ENCODE measurements around the gene RAB31.

RAB31 gene

DNA sequence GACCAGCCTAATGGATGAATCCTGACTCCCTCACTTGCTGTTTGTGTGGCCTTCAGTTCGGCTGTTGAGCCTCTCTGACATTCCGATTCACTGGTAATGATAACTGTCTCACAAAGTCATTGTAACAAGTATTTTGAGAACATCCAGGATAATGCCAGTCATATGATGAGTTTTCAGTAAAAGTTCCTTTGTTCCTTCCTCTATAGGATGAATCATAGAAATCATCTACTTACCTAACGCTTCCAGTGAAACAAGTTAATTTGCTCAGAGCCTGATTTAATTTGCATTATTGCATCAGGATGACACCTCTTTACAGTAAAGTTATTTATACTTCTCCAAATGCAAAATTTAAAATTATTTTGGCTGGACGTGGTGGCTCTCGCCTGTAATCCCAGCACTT, 32.0 kb downstream of the RAB31 start:
- ATAC-seq (ENCODE audit: insufficient read depth, low read depth) (no peak), DNase-seq (no peak)
- H3K9ac ChIP-seq (ENCODE audit: low read depth, low read length), result no peak overlapping the region
- H3K9me3 ChIP-seq (ENCODE audit: insufficient read depth, low read length, severe bottlenecking), result no peaks in the 10 kb centered on the region
- no peaks in the 10 kb centered on the region for H4K20me1 ChIP-seq (ENCODE audit: insufficient read depth, low read length)
- TF ChIP-seq, protein P1, sequence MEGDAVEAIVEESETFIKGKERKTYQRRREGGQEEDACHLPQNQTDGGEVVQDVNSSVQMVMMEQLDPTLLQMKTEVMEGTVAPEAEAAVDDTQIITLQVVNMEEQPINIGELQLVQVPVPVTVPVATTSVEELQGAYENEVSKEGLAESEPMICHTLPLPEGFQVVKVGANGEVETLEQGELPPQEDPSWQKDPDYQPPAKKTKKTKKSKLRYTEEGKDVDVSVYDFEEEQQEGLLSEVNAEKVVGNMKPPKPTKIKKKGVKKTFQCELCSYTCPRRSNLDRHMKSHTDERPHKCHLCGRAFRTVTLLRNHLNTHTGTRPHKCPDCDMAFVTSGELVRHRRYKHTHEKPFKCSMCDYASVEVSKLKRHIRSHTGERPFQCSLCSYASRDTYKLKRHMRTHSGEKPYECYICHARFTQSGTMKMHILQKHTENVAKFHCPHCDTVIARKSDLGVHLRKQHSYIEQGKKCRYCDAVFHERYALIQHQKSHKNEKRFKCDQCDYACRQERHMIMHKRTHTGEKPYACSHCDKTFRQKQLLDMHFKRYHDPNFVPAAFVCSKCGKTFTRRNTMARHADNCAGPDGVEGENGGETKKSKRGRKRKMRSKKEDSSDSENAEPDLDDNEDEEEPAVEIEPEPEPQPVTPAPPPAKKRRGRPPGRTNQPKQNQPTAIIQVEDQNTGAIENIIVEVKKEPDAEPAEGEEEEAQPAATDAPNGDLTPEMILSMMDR (IDR thresholded peaks at IDR 0.05; ENCODE audit: borderline replicate concordance, extremely low read depth, low read length, poor library complexity, severe bottlenecking), result no peak
- TF ChIP-seq EZH2 (IDR thresholded peaks at IDR 0.05; ENCODE audit: borderline replicate concordance, low read depth, low read length, severe bottlenecking), result no peak
- H2AFZ ChIP-seq (ENCODE audit: low read depth, low read length), result no peak overlapping the region
- no peaks in the 10 kb centered on the region for H3K79me2 ChIP-seq (ENCODE audit: insufficient read depth, low read length)
- no peaks in the 10 kb centered on the region for H3K36me3 ChIP-seq (ENCODE audit: insufficient read depth, low read length)
- no peak overlapping the region for H3K4me3 ChIP-seq (ENCODE audit: low read depth in 1 of 2, low read length in 2 of 2)
- no peaks in the 10 kb centered on the region for H3K4me1 ChIP-seq (ENCODE audit: insufficient read depth, low read length)
- H3K27ac ChIP-seq (ENCODE audit: low read length), result no peak overlapping the region
- no peaks in the 10 kb centered on the region for H3K27me3 ChIP-seq (ENCODE audit: insufficient read depth, low read length, poor library complexity)
- H3K4me2 ChIP-seq (ENCODE audit: insufficient read depth, low read length), result no peak overlapping the region

DNA sequence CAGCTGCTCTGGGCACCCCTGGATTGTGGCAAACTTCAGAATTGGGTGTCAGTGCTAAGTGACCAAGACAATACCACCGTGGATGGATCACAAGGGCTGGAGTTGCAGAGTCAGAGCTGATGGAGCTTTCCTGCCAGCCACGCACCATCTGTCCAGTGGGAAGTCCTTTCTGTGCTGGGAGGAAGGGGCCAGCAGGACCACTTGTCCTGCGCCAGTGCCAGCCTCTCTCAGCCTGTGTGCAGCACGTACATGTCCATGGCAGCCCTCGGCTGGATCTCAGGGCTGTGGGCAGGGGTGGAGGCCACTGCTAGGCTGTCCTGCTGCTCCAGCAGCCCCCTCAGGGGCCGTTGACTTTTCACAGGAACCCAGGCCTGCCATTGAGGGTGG, 33.3 kb downstream of the RAB31 start:
- H4K20me1 ChIP-seq (ENCODE audit: insufficient read depth, low read length), result no peaks in the 10 kb centered on the region
- ATAC-seq (ENCODE audit: insufficient read depth, low read depth) (no peak), DNase-seq (no peak)
- H2AFZ ChIP-seq (ENCODE audit: low read depth, low read length), result no peak overlapping the region
- no peak overlapping the region for H3K9ac ChIP-seq (ENCODE audit: low read depth, low read length)
- no peak overlapping the region for H3K4me2 ChIP-seq (ENCODE audit: insufficient read depth, low read length)
- no peak for TF ChIP-seq EZH2 (IDR thresholded peaks at IDR 0.05; ENCODE audit: borderline replicate concordance, low read depth, low read length, severe bottlenecking)
- TF ChIP-seq, protein P1 (IDR thresholded peaks at IDR 0.05; ENCODE audit: borderline replicate concordance, extremely low read depth, low read length, poor library complexity, severe bottlenecking), result no peak
- no peaks in the 10 kb centered on the region for H3K79me2 ChIP-seq (ENCODE audit: insufficient read depth, low read length)
- H3K4me3 ChIP-seq (ENCODE audit: low read depth in 1 of 2, low read length in 2 of 2), result no peak overlapping the region
- no peaks in the 10 kb centered on the region for H3K27me3 ChIP-seq (ENCODE audit: insufficient read depth, low read length, poor library complexity)
- no peaks in the 10 kb centered on the region for H3K36me3 ChIP-seq (ENCODE audit: insufficient read depth, low read length)
- H3K27ac ChIP-seq (ENCODE audit: low read length), result no peak overlapping the region
- H3K4me1 ChIP-seq (ENCODE audit: insufficient read depth, low read length), result no peaks in the 10 kb centered on the region
- H3K9me3 ChIP-seq (ENCODE audit: insufficient read depth, low read length, severe bottlenecking), result no peaks in the 10 kb centered on the region

DNA sequence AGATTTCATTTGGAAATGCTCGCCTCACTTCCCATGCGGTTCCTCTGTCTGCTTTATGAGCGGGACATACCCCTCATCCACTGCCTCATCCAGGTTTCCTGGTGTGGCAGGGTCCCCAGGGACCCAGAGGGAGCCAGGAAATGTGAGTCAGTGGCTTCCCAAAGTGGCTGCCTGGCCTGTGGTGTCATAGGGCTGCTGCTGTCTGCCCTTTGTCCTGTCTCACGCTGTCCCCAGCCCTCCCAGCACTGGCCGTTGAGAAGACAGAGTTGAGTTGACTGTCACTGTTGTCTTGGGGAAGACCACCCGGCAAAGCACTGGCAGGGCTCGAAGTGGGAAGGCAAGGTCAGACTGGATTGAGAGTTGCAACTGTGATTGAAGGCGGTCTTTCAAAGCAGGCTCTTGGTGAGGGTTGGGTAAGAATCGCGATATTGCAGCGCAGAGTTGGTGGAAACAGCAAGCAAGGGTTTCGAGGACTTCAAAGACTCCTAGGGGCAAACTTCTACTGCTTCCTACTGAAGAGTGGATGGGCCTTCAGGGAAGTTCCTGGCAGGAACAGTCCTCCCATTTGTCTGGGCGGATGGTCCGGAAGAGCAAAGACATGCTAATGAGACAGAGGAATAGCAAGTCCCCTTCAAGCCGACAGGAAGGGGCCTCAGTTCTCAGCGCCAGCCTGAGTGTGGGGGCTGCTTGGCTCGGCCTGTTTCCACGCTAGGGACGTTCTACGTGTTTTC, 33.9 kb downstream of the RAB31 start:
- Histone ChIP-seq H4K20me1 (ENCODE audit: insufficient read depth, low read length) (no peaks in the 10 kb centered on the region), H2AFZ (ENCODE audit: low read depth, low read length) (no peak overlapping the region), H3K4me1 (ENCODE audit: insufficient read depth, low read length) (no peaks in the 10 kb centered on the region), H3K36me3 (ENCODE audit: insufficient read depth, low read length) (no peaks in the 10 kb centered on the region), H3K4me2 (ENCODE audit: insufficient read depth, low read length) (no peak overlapping the region), H3K27me3 (ENCODE audit: insufficient read depth, low read length, poor library complexity) (no peaks in the 10 kb centered on the region), H3K4me3 (ENCODE audit: low read depth in 1 of 2, low read length in 2 of 2) (no peak overlapping the region), H3K27ac (ENCODE audit: low read length) (no peak overlapping the region), H3K9me3 (ENCODE audit: insufficient read depth, low read length, severe bottlenecking) (no peaks in the 10 kb centered on the region), H3K79me2 (ENCODE audit: insufficient read depth, low read length) (no peaks in the 10 kb centered on the region), H3K9ac (ENCODE audit: low read depth, low read length) (no peak overlapping the region)
- TF ChIP-seq, protein P1 (IDR thresholded peaks at IDR 0.05; ENCODE audit: borderline replicate concordance, extremely low read depth, low read length, poor library complexity, severe bottlenecking), result no peak
- no peak for TF ChIP-seq EZH2 (IDR thresholded peaks at IDR 0.05; ENCODE audit: borderline replicate concordance, low read depth, low read length, severe bottlenecking)
- no peak for ATAC-seq (ENCODE audit: insufficient read depth, low read depth)
- no peak for DNase-seq

All from DND-41 (cell line).